GM18502 (cell line): ENCODE results near the gene JAK3.
"Not testable (repeated sequence)": the region's sequence is repeated elsewhere in the genome, so short reads cannot be mapped to it uniquely, and the experiment has no call there.

Experiments used
- ATAC-seq: cut with Tn5 transposase; IDR thresholded peaks from one replicate; pipeline ENCODE4 v1.9.1; 2021; ENCODE audit warnings: mild to moderate bottlenecking; ENCODE audit not compliant: unreplicated experiment, poor library complexity

Gene JAK3

DNA sequence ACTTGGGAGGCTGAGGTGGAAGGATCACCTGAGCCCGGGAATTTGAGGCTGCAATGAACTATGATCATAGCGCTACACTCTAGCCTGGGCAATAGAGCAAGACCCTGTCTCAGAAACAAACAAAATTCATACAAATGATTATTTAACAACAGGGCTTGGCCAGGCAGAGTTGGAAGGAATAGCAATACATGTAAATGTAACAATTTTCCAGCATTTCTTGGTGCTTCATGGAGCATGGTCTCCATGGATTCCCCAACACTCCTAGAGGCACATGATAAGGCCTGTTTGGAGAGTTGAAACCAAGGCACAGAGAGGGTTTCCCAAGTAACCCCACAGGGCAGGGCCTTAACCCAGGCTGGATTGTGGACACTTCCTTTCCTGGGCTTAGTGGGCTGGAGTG lies 36.7 kb downstream of the JAK3 start:
- ATAC-seq, result no peak

DNA sequence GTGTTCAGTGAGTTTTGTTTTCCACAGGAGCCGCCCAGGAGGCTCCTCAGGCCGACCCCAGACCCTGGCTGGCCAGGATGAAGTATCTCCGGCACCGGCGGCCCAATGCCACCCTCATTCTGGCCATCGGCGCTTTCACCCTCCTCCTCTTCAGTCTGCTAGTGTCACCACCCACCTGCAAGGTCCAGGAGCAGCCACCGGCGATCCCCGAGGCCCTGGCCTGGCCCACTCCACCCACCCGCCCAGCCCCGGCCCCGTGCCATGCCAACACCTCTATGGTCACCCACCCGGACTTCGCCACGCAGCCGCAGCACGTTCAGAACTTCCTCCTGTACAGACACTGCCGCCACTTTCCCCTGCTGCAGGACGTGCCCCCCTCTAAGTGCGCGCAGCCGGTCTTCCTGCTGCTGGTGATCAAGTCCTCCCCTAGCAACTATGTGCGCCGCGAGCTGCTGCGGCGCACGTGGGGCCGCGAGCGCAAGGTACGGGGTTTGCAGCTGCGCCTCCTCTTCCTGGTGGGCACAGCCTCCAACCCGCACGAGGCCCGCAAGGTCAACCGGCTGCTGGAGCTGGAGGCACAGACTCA lies 40.0 kb downstream of the JAK3 start:
- ATAC-seq, result no peak

DNA sequence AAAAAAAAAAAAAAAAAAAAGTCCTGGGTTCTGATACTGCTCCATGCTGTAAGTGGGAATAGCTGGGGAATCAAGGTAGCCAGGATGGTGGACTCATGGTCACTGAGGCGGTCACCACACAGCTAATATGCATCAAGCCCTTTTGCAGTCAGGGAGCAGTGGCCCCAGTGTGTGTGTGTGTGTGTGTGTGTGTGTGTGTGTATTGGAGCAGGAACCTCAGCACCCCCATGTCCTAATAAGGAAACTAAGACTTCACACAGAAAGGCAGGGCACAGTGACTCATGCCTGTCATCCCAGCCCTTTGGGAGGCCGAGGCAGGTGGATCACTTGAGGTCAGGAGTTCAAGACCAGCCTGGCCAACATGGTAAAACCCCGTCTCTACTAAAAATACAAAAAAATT lies 40.8 kb downstream of the JAK3 start:
- no peak for ATAC-seq

DNA sequence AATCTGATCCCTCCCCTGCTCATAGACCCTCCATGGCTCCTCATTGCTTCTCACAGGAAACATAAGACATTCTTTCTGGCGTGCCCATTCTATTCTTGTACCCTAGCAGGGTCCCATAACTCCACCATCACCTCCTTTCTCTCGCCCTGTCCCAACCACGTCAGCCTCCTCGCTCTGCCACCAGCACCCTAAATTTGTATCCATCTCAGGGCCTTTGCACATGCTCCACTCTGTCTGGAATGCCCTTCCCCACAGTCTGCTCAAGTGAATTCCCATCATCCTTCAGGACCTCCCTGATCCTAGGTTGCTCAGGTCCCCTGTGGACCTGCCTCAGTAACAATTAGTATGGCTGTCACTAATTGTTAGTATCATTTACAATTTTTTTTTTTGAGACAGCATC lies 42.4 kb downstream of the JAK3 start:
- ATAC-seq, result no peak

DNA sequence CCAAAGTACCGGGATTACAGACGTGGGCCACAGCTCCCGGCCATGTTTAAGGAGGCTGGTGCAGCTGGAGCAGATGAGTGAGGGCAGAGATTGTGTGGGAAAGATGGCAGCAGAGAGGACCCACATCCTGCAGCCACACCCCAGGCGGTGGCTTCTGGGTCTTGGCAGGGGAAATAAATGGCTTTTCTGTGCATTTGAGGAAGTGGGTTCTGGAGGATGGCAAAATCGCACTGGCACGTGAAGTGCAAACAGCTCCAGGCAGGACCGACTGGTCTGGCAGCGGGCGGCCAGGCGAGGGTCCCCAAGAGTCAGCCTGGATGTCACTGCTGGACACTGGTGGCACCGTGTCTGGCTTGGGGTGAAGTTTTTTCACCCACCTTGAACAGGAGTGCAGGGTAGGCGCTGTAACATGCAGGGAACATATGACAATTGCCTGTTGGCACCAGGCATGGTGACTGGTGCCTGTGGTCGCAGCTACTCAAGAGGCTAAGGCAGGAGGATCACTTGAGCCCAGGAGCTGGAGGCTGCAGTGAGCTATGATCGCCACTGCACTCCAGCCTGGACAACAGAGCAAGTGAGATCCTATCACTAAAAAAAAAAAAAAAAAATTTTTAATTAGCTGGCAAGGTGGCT lies 44.4 kb downstream of the JAK3 start:
- no peak for ATAC-seq

DNA sequence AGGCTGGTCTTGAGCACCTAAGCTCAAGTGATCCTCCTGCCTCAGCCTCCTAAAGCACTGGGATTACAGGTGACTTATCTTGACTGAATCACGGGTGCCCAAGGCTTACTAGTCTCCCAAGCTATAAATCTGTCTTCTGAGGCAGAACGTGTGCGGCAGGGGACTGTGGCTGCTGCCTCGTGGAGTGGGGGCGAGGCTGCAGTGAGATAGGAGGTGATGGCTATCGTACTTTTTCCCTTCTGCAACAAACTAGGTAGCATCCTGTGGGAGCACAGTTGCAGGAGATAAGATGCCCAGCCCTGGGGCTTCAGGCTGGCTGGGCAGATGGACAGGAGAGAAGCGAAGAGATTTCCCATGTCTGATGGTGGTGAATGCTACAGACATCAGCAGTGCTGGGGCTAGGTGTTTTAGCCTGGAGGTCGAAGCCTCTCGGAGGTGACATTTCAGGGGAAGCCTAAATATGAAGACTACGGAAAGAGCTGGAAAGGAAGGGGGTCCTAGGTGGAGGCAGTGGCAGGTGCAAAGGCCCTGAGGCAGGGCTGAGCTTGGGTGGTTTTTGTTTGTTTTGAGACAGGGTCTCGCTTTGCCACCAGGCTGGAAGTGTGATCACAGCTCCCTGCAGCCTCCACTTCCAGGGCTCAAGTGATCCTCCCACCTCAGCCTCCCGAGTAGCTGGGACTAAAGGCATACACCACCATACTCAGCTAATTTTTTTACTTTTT lies 45.5 kb downstream of the JAK3 start:
- ATAC-seq, result no peak

DNA sequence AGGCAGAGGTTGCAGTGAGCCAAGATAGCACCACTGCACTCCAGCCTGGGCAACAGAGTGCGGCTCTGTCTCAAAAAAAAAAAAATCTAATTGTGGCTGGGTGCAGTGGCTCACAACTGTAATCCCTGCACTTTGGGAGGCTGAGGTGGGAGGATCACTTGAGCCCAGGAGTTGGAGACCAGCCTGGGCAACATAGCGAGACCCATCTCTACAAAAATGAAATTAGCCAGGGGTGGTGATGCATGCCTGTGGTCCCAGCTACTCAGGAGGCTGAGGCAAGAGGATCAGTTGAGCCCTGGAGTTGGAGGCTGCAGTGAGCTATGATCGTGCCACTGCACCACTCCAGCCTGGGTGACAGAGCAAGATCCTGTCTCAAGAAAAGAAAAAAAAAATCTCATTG lies 49.2 kb downstream of the JAK3 start:
- not testable (repeated sequence) for ATAC-seq

DNA sequence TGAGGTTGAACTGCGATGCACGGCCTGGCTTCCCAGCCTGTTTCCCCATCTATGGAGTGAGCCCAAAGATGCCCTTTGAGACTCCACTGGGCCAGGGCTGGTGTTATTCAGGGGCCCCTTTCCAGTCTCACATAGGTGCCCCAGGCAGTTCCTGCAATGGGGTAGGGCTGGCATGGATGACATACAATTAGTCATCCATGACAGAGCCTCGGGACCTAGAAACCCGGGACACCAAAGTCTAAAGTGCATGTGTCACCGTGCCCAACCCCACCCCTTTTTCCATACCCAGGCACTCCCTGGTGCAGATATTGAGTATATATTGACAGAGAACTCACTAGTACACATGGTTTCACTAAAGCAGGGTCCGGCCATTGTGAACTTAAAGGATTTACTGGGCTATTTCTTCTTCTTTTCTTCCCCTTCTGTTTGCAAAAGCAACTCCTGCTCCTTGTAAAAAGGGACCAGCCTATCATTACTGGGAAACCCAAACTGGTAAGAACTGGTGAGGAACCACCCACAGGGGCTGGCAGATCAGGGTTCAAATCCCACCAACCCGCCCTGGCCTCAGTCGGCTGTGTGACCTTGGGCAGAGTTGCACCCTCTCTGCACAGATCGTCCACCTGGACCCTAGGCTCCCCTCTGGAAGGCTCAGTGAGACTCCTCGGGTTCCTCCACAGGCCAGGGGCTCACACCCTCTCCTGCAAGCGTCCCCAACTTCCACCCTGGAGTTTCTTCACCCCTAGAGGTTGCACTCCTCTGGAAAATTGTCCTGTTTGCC lies 50.2 kb downstream of the JAK3 start:
- ATAC-seq, result no peak

DNA sequence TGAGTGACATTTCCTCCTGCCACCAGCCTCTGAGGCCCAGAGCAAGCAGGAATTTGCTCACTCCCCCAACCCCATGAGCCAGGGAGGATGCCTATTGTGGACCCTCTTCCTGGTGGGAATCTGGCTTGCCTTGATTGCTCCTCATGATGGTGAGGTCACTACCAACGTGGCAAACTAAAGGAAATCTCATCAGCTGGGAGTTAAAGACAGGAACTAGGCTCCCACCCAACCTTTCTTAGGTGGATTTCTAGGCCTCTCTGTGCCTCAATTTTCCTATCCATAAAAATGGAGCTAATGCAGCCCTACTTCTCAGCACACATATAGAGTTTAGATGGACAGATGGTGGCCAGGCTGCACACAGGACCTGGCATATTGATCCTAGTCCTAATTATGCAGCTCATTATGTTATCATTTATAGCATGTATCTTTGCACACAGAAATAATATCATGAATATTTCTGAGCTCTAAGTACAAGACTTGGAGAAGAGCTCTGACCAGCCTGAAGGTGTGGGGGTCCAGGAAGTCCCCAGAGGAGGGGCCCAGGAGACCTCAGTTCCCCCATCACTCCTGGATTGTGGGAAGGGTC lies 50.9 kb downstream of the JAK3 start:
- no peak for ATAC-seq

DNA sequence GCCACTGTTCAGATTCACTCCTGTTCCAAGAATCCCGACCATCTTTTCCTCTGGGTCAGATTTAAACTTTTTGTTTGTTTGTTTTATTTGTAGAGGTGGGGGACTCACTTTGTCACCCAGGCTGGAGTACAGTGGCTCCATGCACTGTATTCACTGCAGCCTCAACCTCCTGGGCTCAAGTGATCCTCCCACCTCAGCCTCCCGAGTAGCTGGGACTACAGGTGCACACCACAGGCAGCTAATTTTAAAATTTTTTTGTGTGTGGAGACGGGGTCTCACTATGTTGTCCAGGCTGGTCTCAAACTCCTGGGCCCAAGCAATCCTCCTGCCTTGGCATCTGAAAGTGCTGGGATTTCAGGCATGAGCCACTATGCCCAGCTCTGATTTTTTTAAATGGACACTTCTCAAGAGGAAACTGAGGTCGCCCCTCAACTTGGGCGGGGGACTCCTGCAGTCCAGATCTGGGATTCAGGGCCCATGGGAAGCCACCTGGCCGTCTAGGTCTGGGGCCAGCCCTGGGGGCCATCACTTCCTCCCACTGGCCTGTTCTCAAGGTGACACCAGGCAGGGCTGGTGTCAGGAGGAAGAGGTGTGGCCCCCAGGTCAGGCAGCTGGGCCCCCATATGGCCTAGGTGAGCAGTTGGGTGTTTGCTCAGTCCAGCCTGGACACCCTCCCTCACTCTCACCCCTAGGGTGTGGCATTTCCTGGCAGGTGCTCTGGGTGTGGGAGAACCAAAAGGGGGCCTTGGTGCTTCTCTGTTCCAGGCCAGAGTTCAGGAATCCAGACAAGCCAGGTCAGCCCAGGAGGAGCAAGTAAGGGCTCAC lies 51.6 kb downstream of the JAK3 start:
- ATAC-seq, result no peak

DNA sequence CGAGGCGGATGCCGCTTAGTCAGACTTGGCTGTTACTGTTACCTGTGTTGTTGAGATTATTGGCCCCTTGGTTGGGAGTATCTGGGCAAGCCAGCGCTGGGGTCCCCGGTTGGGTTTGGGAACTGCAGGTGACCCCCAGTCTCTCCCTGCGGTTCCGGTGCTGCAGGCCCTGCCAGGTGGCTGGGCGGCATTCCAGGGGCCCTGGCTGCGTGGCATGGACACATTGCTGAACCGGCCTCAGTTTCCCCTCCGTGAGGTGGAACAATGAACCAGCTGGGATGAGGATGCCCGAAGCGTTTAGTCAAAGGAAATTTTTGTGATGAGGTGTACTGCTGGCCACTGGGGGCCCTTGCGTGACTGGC lies 52.3 kb downstream of the JAK3 start:
- no peak for ATAC-seq

DNA sequence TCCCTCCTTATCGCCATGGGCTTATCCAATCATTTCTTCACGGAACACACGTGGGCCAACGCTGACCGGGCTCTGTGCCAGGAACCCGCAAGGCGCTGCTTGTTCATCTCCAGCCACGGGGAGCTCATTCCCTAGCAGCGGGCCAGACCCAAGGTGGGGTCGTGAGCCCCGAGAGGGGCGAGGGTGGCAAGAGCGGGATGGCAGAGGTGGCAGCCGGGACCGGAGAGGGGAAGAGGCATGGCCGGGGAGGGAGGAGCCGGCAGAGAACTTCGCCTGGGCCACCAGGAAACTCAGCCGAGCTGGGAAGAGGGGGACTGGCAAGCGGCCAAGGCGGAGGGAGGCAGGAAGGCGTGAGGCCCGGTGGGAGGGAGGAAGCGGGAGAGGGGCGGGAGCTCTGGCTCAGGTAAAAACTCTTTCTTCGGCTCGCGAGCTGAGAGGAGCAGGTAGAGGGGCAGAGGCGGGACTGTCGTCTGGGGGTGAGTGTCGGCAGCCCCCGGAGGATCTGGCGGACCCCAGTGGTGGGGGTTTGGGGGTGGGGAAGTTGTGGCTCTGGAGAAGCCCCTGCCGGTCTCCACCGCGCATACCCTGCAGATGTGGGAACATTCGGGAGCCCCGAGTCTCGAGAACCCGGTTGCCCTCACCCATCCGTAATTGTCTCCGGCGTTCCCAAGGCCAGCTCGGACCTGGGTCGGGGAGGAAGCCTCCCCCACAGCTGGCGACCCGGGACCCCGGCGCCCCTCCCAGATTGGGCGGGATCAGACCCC lies 52.9 kb downstream of the JAK3 start, which contains the start of gene B3GNT3:
Gene B3GNT3, plus strand, starts transcription at position 408 of the 764 bp plus-strand sequence. CDS start 12,670 bp downstream, outside the sequence.
- no peak for ATAC-seq

DNA sequence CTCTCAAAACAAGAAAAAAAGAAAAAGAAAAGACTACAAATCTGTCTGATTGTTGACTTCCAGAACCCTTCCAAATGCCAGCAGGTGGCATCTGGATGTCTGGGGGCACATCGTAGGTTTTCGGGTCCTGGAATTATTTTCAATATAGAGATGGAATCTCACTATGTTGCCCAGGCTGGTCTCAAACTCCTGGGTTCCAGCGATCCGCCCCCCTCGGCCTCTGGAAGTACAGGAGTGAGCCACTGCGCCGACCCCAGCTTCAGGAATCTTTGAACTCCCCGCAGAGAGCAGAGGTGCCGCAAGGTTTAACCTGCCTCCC lies 53.4 kb downstream of the JAK3 start:
- no peak for ATAC-seq

DNA sequence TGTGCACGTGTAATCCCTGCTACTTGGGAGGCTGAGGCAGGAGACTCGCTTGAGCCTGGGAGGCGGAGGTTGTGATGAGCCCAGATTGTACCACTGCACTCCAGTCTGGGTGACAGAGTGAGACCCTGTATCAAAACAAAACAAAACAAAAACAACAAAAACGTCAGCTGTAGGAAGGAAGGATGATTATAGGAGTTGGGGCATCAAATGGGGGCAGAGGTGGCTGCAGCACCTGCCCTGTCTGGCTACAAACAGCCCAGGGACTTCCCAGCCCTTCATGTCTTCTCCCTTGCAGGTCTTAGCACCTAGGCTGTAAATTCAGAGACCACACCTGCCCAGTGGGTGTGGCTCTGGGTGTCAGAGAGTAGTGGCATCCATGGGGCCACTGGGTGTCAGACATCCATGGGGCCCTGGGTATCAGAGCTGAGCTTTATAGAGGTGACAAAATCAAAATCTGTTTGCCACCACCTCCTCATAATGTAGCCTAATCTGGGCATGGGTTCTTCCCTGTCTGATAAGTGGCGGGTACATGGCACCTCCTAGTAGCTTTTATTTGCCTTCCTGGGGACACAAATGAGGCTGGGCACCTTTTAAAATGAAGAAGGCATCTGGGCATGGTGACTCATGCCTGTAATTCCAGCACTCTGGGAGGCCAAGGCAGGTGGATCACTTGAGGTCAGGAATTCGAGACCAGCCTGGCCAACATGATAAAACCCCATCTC lies 57.6 kb downstream of the JAK3 start:
- ATAC-seq, result no peak

DNA sequence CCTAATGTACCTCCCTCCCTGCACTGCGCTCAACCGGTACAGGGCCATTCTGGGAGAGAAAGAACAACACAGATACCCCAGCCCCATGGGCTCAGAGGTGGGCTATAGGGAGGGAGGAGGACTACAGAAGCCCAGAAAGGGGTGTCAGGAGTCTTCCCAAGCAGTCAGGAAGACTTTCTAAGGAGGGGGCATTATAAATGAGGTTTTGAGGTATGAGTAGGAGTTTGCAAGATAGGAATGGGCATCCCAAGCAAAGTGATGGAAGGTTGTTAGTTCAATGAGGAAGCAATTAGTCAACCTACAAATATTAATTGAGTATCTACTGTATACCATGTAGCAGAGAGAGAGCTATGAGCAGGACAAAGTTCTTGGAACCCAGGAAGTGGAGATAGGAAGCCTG lies 59.1 kb downstream of the JAK3 start:
- no peak for ATAC-seq

DNA sequence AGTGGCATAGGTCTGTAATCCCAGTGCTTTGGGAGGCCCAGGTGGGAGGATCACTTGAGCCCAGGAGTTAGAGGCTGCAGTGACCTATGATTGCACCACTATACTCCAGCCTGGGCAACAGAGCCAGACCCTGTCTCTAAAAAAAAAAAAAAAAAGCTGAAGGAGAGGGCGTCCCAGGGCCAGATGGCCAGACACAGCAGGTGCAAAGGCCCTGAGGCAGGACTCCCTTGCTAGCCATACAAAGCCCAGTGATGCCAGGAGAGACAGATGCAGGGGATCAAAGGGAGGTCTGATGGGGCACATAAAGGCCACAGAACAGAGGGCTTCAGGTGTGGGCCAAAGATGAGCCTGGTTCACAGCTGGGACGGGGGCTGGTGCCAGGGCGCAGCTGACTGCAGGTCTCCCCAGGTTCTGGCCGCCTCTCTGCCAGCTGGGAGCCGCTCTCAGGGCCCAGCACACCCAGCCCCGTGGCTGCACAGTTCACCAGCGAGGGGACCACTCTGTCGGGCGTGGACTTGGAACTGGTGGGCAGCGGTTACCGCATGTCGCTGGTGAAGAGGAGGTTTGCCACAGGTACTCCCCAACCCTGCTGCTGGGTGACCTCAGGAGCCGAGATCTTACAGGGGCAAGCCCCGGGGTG lies 60.4 kb downstream of the JAK3 start:
- no peak for ATAC-seq

DNA sequence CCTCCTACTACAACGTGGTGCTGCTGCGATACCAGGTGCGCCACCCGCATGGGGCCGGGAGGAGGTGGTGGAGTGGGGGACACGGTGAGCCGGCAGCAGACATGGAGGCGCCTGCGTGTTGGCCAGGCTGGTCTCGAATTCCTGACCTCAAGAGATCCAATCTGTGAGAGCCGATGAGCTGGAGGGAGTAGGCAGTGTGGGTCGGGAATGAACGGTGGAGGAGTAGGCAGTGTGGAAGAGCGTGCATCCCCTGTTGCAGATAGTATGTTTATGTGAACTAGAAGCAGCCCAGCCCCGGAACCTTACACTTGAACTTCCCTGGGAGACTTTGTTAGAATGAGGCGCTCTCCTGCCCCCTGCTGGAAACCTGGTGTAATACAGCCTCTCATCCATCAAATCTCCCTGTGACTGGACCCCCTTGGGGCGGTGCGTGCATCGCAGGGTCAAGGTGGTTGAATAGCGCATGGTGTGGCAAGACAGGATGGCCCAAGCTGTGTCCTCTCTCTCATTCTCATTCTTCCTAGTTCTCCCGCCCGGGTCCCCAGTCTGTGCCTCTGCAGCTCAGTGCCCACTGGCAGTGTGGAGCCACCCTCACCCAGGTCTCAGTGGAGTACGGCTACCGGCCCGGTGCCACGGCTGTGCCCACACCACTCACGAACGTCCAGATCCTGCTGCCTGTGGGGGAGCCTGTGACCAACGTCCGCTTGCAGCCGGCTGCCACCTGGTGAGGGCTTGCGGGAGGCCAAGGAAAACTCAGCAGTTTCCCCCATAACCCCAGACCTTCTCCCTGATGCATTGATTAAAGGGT lies 63.4 kb downstream of the JAK3 start:
- ATAC-seq, result no peak
